ENCODE results near the gene CHD2.

The CHD2 gene

GRCh38 chr15:93072411-93073394, 172.6 kb downstream of the CHD2 start:
- no peak for DNase-seq

GRCh38 chr15:93073465-93073952, 173.4 kb downstream of the CHD2 start:
- no peak for DNase-seq

- DNase-seq = no peak
Observed at GRCh38 chr15:93074599-93074998, 174.5 kb downstream of the CHD2 start.

GRCh38 chr15:93076217-93076616, 176.1 kb downstream of the CHD2 start:
- no peak for DNase-seq

GRCh38 chr15:93076875-93077274, 176.8 kb downstream of the CHD2 start:
- DNase-seq = no peak
